Measurements from ENCODE around the gene BRD7.
A peak's percentile ranks its signal among the peaks of the same experiment; 100 is the strongest.

The BRD7 gene

DNA sequence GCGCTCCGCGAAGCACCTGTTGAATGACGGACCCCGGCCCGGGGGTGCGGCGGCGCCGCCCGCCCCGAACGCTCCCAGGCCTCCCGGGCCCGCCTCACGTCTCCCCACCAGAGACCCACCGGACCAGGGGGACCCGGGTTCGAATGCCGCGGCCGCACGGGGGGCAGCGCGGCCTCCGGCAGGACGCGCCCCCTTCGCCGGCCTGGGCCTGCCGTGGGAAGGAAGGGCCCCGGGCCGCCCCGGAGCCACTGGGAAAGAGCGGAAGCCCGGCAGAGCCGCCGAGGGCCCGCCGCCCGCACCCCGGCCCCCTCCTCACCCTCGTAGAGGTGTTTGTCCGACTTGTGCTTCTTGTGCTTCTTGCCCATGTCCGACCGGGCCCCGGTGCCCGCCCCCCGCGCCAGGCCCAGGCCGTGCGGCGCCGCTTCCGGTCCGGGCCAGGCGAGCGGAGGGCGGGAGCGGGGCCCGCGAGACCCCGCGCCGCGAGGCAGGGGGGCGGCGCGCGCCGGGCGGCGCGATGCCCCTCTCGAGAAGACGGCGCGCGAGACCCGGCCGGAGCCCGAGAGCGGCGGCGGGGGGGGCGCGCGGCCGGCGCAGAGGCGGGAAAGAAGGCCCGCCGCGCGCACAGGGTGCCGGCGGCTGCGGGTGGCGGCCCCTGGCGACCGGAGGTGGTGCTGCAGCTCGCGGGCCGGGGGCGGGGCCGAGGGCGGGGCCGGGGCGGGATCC lies at the start of gene BRD7:
Gene BRD7 (minus strand): TSS at position 579 of the 723 bp plus-strand sequence. CDS start 214 bp downstream, at position 365.
- no peak for TF ChIP-seq EZH2phosphoT487 (IDR thresholded peaks at IDR 0.05; ENCODE audit: borderline replicate concordance)
- TF ChIP-seq CTCF (conservative IDR thresholded peaks at IDR 0.05; ENCODE audit: low read length), result no peak
- H2AFZ ChIP-seq (ENCODE audit: low read length), result peak within 1 kb of the TSS; percentile 100
- H4K20me1 ChIP-seq (ENCODE audit: insufficient read depth, low read length, poor library complexity, severe bottlenecking), result peaks cover 45% of the 10 kb centered on the region
- peaks cover 10% of the 10 kb centered on the region; the same call in 1 of the 2 replicates for H3K36me3 ChIP-seq (ENCODE audit: insufficient read depth, low read length)
- H3K4me1 ChIP-seq (ENCODE audit: insufficient read depth, low read length, poor library complexity, severe bottlenecking), result peaks cover 38% of the 10 kb centered on the region
- H3K27me3 ChIP-seq (ENCODE audit: insufficient read depth, low read length, poor library complexity, severe bottlenecking), result no peaks in the 10 kb centered on the region
- H3K9me2 ChIP-seq (replicated peaks; ENCODE audit: low read depth, low read length), result no peaks in the 10 kb centered on the region
- no peaks in the 10 kb centered on the region for H3K9me3 ChIP-seq (ENCODE audit: insufficient read depth, low read depth, low read length)
- H3F3A ChIP-seq (ENCODE audit: low read depth), result no peaks in the 10 kb centered on the region
- peak within 1 kb of the TSS; percentile 84 for H3K9ac ChIP-seq (ENCODE audit: low read depth, low read length, poor library complexity, severe bottlenecking)
- H3K4me3 ChIP-seq (ENCODE audit: low read length, poor library complexity, severe bottlenecking), result peak within 1 kb of the TSS; percentile 83
- peak within 1 kb of the TSS; percentile 95 for H3K4me2 ChIP-seq (ENCODE audit: low read depth, low read length, poor library complexity, severe bottlenecking)
- peaks cover 49% of the 10 kb centered on the region for H3K79me2 ChIP-seq (ENCODE audit: insufficient read depth, low read length)

DNA sequence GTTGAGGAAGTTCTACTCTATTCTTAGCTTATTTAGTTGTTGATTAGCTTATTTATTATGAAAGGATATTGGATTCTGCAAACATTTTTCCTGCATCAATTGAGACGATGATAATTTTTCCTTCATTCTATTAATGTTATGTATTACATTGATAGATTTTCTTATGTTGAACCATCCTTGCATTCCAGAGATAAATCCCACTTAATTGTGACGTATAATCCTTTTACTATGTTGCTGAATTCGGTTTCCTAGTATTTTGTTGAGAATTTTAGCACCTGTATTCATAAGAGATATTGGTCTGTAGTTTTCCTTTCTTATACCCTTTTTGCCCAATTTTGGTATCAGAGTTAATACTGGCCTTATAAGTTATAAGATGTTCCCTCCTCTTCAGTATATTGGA lies 47.6 kb upstream of the BRD7 start:
- no peaks in the 10 kb centered on the region for H4K20me1 ChIP-seq (ENCODE audit: insufficient read depth, low read length, poor library complexity, severe bottlenecking)
- H3K4me2 ChIP-seq (ENCODE audit: low read depth, low read length, poor library complexity, severe bottlenecking), result no peak overlapping the region
- no peak overlapping the region for H2AFZ ChIP-seq (ENCODE audit: low read length)
- no peaks in the 10 kb centered on the region for H3K9me2 ChIP-seq (replicated peaks; ENCODE audit: low read depth, low read length)
- no peaks in the 10 kb centered on the region for H3K36me3 ChIP-seq (ENCODE audit: insufficient read depth, low read length)
- no peaks in the 10 kb centered on the region for H3K4me1 ChIP-seq (ENCODE audit: insufficient read depth, low read length, poor library complexity, severe bottlenecking)
- H3K79me2 ChIP-seq (ENCODE audit: insufficient read depth, low read length), result no peaks in the 10 kb centered on the region
- H3K9me3 ChIP-seq (ENCODE audit: insufficient read depth, low read depth, low read length), result peaks cover 18% of the 10 kb centered on the region
- no peaks in the 10 kb centered on the region for H3F3A ChIP-seq (ENCODE audit: low read depth)
- no peaks in the 10 kb centered on the region for H3K27me3 ChIP-seq (ENCODE audit: insufficient read depth, low read length, poor library complexity, severe bottlenecking)
- H3K4me3 ChIP-seq (ENCODE audit: low read length, poor library complexity, severe bottlenecking), result no peak overlapping the region
- H3K9ac ChIP-seq (ENCODE audit: low read depth, low read length, poor library complexity, severe bottlenecking), result no peak overlapping the region
- TF ChIP-seq EZH2phosphoT487 (IDR thresholded peaks at IDR 0.05; ENCODE audit: borderline replicate concordance) (no peak), CTCF (conservative IDR thresholded peaks at IDR 0.05; ENCODE audit: low read length) (no peak)

DNA sequence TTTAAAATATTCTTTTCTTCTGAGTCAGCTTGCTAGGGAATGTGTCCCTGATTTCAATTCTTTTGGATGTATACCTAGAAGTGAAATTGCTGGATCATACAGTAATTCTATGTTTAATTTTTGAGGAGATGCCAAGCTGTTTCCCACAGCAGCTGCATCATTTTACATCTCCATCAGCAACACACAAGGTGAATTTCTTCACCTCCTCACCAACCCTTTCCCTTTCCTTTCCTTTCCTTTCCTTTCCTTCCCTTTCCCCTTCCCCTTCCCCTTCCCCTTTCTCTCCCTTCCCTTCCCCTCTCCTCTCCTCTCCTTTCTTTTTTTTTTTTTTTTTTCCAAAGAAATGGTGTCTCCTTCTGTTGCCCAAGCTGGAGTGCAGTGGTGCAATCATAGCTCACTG lies 45.4 kb upstream of the BRD7 start:
- no peak overlapping the region for H3K4me3 ChIP-seq (ENCODE audit: low read length, poor library complexity, severe bottlenecking)
- no peaks in the 10 kb centered on the region for H4K20me1 ChIP-seq (ENCODE audit: insufficient read depth, low read length, poor library complexity, severe bottlenecking)
- no peaks in the 10 kb centered on the region for H3K4me1 ChIP-seq (ENCODE audit: insufficient read depth, low read length, poor library complexity, severe bottlenecking)
- no peaks in the 10 kb centered on the region for H3K79me2 ChIP-seq (ENCODE audit: insufficient read depth, low read length)
- H3K9me2 ChIP-seq (replicated peaks; ENCODE audit: low read depth, low read length), result no peaks in the 10 kb centered on the region
- no peak overlapping the region for H3K4me2 ChIP-seq (ENCODE audit: low read depth, low read length, poor library complexity, severe bottlenecking)
- H3K27me3 ChIP-seq (ENCODE audit: insufficient read depth, low read length, poor library complexity, severe bottlenecking), result no peaks in the 10 kb centered on the region
- no peaks in the 10 kb centered on the region for H3F3A ChIP-seq (ENCODE audit: low read depth)
- no peak overlapping the region for H2AFZ ChIP-seq (ENCODE audit: low read length)
- peaks cover 8% of the 10 kb centered on the region for H3K9me3 ChIP-seq (ENCODE audit: insufficient read depth, low read depth, low read length)
- TF ChIP-seq EZH2phosphoT487 (IDR thresholded peaks at IDR 0.05; ENCODE audit: borderline replicate concordance) (no peak), CTCF (conservative IDR thresholded peaks at IDR 0.05; ENCODE audit: low read length) (no peak)
- no peak overlapping the region for H3K9ac ChIP-seq (ENCODE audit: low read depth, low read length, poor library complexity, severe bottlenecking)
- no peaks in the 10 kb centered on the region for H3K36me3 ChIP-seq (ENCODE audit: insufficient read depth, low read length)

Data from Loucy (cell line).